Right lobe of liver (tissue), 4 donors: ENCODE data around the gene SLC20A1.

ENCODE experiments used
- POLR2A ChIP-seq: fragments of 450-650 bp; IDR thresholded peaks from one replicate; pipeline ENCODE4 v1.6.1; 2017; ENCODE audit warnings: antibody characterized with exemption, mild to moderate bottlenecking
- TF ChIP-seq, protein P1 (sequence below), 4 donors: fragments of 200-600 bp in 3 of 4; fragments of 450-650 bp in 1 of 4; IDR thresholded peaks; one replicate each; pipeline versions ENCODE4 v1.5.1 to v1.8.0; 2016 to 2022; ENCODE audit warnings: antibody characterized with exemption in 4 of 4, mild to moderate bottlenecking in 2 of 4
- donor health status: DM: no; HTN: no; CAD: no.
- donor health status: DM: no; HTN: no; CAD: no.
- donor health status: DM: no; HTN: yes; CAD: no.

DNA sequence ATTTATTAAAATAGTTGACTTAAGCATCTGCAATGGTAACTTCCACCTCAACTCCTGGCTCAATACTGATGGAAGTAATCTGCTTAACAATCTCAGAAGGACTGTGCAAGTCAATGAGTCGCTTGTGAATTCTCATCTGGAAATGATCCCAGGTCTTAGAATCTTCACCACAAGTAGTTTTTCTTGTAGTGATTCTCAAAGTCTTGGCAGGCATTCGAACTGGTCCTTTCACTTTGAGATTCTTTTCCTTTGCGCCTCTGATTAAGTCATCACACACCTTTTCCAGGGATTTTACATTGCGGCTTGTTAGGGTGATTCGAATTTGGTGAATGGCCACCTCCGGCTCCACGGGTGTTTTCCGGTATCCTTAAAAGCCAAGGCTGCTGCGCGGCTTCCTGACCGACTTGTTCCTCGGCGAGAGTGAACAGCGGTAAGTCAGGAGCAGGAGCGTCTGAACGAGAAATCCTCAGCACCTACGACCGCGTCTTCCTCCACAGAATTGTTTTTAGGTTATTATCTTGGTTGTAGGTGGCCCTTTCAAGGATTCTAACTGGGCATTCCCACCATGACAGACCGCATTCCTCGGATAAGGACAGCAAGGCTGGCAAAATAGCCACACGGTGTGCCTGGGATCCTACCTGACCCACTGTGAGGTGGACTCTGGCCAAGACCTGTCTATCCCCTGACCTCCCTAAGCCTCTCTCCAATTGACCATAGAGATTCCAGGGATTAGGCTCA, 23.8 kb upstream of the SLC20A1 start:
- TF ChIP-seq, protein P1, sequence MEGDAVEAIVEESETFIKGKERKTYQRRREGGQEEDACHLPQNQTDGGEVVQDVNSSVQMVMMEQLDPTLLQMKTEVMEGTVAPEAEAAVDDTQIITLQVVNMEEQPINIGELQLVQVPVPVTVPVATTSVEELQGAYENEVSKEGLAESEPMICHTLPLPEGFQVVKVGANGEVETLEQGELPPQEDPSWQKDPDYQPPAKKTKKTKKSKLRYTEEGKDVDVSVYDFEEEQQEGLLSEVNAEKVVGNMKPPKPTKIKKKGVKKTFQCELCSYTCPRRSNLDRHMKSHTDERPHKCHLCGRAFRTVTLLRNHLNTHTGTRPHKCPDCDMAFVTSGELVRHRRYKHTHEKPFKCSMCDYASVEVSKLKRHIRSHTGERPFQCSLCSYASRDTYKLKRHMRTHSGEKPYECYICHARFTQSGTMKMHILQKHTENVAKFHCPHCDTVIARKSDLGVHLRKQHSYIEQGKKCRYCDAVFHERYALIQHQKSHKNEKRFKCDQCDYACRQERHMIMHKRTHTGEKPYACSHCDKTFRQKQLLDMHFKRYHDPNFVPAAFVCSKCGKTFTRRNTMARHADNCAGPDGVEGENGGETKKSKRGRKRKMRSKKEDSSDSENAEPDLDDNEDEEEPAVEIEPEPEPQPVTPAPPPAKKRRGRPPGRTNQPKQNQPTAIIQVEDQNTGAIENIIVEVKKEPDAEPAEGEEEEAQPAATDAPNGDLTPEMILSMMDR (IDR thresholded peaks at IDR 0.05) = no peak
- no peak for TF ChIP-seq POLR2A
